HepG2 (cell line): ENCODE results near the gene MOGAT3. TPM values are rescaled to one million over a fixed set of nuclear protein-coding genes. Genes with fewer than 3 reads are reported as not detected.

ENCODE experiments used
- E2F5 ChIP-seq: sonication (generic); formaldehyde crosslinking; conservative IDR thresholded peaks from 2 replicates; pipeline ENCODE4 v1.4.0; 2020; ENCODE audit warnings: missing genetic modification reagents
- FOXC1 ChIP-seq: sonication (generic); formaldehyde crosslinking; IDR thresholded peaks from 2 replicates; pipeline ENCODE4 v1.8.0; 2022; ENCODE audit warnings: mild to moderate bottlenecking, missing genetic modification reagents, borderline replicate concordance
- FOXK2 ChIP-seq: fragments of 450-650 bp; IDR thresholded peaks from 2 replicates; pipeline ENCODE4 v1.6.1; 2016
- GFI1 ChIP-seq: sonication (generic); formaldehyde crosslinking; IDR thresholded peaks from 2 replicates; pipeline ENCODE4 v1.5.0; 2020; ENCODE audit warnings: missing genetic modification reagents, mild to moderate bottlenecking, borderline replicate concordance
- GTF3A ChIP-seq: sonication (generic); formaldehyde crosslinking; conservative IDR thresholded peaks from 2 replicates; pipeline ENCODE4 v1.4.0; 2020; ENCODE audit warnings: mild to moderate bottlenecking, missing genetic modification reagents
- HOXA5 ChIP-seq: sonication (generic); formaldehyde crosslinking; IDR thresholded peaks from 2 replicates; pipeline ENCODE4 v1.4.0; 2020; ENCODE audit warnings: missing genetic modification reagents
- JDP2 ChIP-seq: sonication (generic); formaldehyde crosslinking; IDR thresholded peaks from 2 replicates; pipeline ENCODE4 v1.8.1; 2022; ENCODE audit warnings: missing genetic modification reagents, borderline replicate concordance
- LCORL ChIP-seq, 2 experiments: fragments of 450-650 bp in 1 of 2; sonication (generic) in 1 of 2; formaldehyde crosslinking in 1 of 2; IDR thresholded peaks; 2 replicates each; pipeline versions ENCODE4 v1.5.0 to v1.6.1; 2017 to 2020; ENCODE audit warnings: antibody characterized with exemption in 1 of 2, missing genetic modification reagents in 1 of 2
- NFKB2 ChIP-seq: sonication (generic); formaldehyde crosslinking; IDR thresholded peaks from 2 replicates; pipeline ENCODE4 v1.4.0; 2020; ENCODE audit warnings: missing genetic modification reagents, borderline replicate concordance
- NFKBIZ ChIP-seq: IDR thresholded peaks from 2 replicates; pipeline ENCODE4 v1.6.1; 2018; ENCODE audit warnings: missing genetic modification reagents, missing compliant biosample characterization
- NR1H2 ChIP-seq: sonication (generic); formaldehyde crosslinking; IDR thresholded peaks from 2 replicates; pipeline ENCODE4 v1.8.1; 2022; ENCODE audit warnings: low read depth, missing genetic modification reagents, borderline replicate concordance
- PAXIP1 ChIP-seq: sonication (generic); formaldehyde crosslinking; conservative IDR thresholded peaks from 2 replicates; pipeline ENCODE4 v1.4.0; 2020; ENCODE audit warnings: mild to moderate bottlenecking, missing genetic modification reagents, moderate library complexity
- PHF20 ChIP-seq: sonication (generic); formaldehyde crosslinking; IDR thresholded peaks from 2 replicates; pipeline ENCODE4 v1.5.0; 2020; ENCODE audit warnings: mild to moderate bottlenecking, missing genetic modification reagents
- TARDBP ChIP-seq: sonication (generic); formaldehyde crosslinking; IDR thresholded peaks from 2 replicates; pipeline ENCODE4 v1.8.0; 2022; ENCODE audit warnings: mild to moderate bottlenecking, missing genetic modification reagents
- TMF1 ChIP-seq: sonication (generic); formaldehyde crosslinking; IDR thresholded peaks from 2 replicates; pipeline ENCODE4 v1.8.1; 2022; ENCODE audit warnings: low read depth, missing genetic modification reagents
- ZFAT ChIP-seq: sonication (generic); formaldehyde crosslinking; conservative IDR thresholded peaks from 2 replicates; pipeline ENCODE4 v1.8.1; 2023; ENCODE audit warnings: missing genetic modification reagents, inconsistent platforms
- ZHX1 ChIP-seq: sonication (generic); formaldehyde crosslinking; IDR thresholded peaks from 2 replicates; pipeline ENCODE4 v1.8.1; 2022; ENCODE audit warnings: low read depth, mild to moderate bottlenecking, missing genetic modification reagents
- ZNF280B ChIP-seq: sonication (generic); formaldehyde crosslinking; IDR thresholded peaks from 2 replicates; pipeline ENCODE4 v1.5.0; 2020; ENCODE audit warnings: missing genetic modification reagents, mild to moderate bottlenecking, borderline replicate concordance
- ZNF430 ChIP-seq: sonication (generic); formaldehyde crosslinking; IDR thresholded peaks from 2 replicates; pipeline ENCODE4 v1.9.0; 2021; ENCODE audit warnings: mild to moderate bottlenecking, missing genetic modification reagents
- ZNF670 ChIP-seq: sonication (generic); formaldehyde crosslinking; IDR thresholded peaks from 2 replicates; pipeline ENCODE4 v1.8.0; 2022; ENCODE audit warnings: mild to moderate bottlenecking, missing genetic modification reagents, borderline replicate concordance
- polyA plus RNA-seq, 8 experiments: library from polyadenylated mRNA; depleted of rRNA in 3 of 8; stranded (reverse) in 7 of 8; unstranded in 1 of 8; fragments of >200 nt; fragmentation: Illumina TruSeq in 4 of 8; extraction: Trizol in 4 of 8; gene quantifications; 2 replicates each; pipeline versions ENCODE4 v1.2.1 to v1.2.3, GENCODE V29; 2011 to 2016; ENCODE audit warnings: low read depth in 4 of 8, missing spikeins in 1 of 8, mixed read lengths in 1 of 8; ENCODE audit not compliant: insufficient read depth in 1 of 8
- total RNA-seq, 5 experiments: library from RNA; depleted of rRNA; stranded (reverse); fragments of >200 nt; fragmentation: Illumina TruSeq; extraction: Trizol; gene quantifications; 2 replicates each; pipeline ENCODE4 v1.2.3, GENCODE V29; 2016; ENCODE audit warnings: low read depth in 1 of 5

Gene MOGAT3
- total and polyA plus RNA-seq, 2 of the 13 experiments (the other 11 are each of a cell fraction or from before 2014, with no cell fraction given), result 22.5 to 30.5 TPM

- peak; percentile 91 for TF ChIP-seq E2F5
- peak; percentile 96 for TF ChIP-seq ZHX1 (CRISPR knock-in tag)
- peak; percentile 71; the same call in 1 of the 2 replicates for TF ChIP-seq ZNF670 (CRISPR knock-in tag)
- TF ChIP-seq PHF20, result peak; percentile 78
- TF ChIP-seq GFI1, result peak; percentile 60; the same call in 1 of the 2 replicates
- peak; percentile 100 for TF ChIP-seq NFKB2 (CRISPR knock-in tag)
- peak; percentile 100 for TF ChIP-seq HOXA5
- no peak for TF ChIP-seq GTF3A
- peak; percentile 99 for TF ChIP-seq NFKBIZ (CRISPR knock-in tag)
- TF ChIP-seq ZNF280B (CRISPR knock-in tag), result peak; percentile 93; the same call in 1 of the 2 replicates
- no peak for TF ChIP-seq FOXK2
- TF ChIP-seq TARDBP (CRISPR knock-in tag), result peak; percentile 78
- TF ChIP-seq TMF1, result peak; percentile 99
- peak; percentile 99 for TF ChIP-seq ZNF430
- no peak for TF ChIP-seq LCORL (IDR thresholded peaks at IDR 0.05)
- peak; percentile 74; the same call in 1 of the 2 replicates for TF ChIP-seq LCORL (CRISPR knock-in tag; IDR thresholded peaks at IDR 0.05)
- TF ChIP-seq ZFAT (CRISPR knock-in tag), result peak; percentile 93
- TF ChIP-seq PAXIP1 (CRISPR knock-in tag), result no peak; the same call in 1 of the 2 replicates
- peak; percentile 98 for TF ChIP-seq FOXC1 (CRISPR knock-in tag)
- peak; percentile 94 for TF ChIP-seq NR1H2 (CRISPR knock-in tag)
- TF ChIP-seq JDP2 (CRISPR knock-in tag), result peak; percentile 92; the same call in 1 of the 2 replicates
Observed at GRCh38 chr7:101165075-101165957, 35.5 kb downstream of the MOGAT3 start, which contains the start of gene VGF (continued).
